Measurements from ENCODE around the gene KLHL22. TPM values are rescaled to one million over a fixed set of nuclear protein-coding genes. Genes with fewer than 3 reads are reported as not detected.
"Not testable (repeated sequence)": the region's sequence is repeated elsewhere in the genome, so short reads cannot be mapped to it uniquely, and the experiment has no call there.

Gene KLHL22
- total RNA-seq, 6 donors from 2014 or later, result 17.5 to 48.2 (median 22.7) TPM

- H3K27ac ChIP-seq, result no peak overlapping the region
- no peaks in the 10 kb centered on the region for H3K27me3 ChIP-seq
- WGBS, 2 donors, result 75 to 82% methylated on average over 3 of the region's 3 CpGs
- TF ChIP-seq EP300 (IDR thresholded peaks at IDR 0.05) (no peak), POLR2A (IDR thresholded peaks at IDR 0.05) (no peak), POLR2AphosphoS5 (IDR thresholded peaks at IDR 0.05) (no peak), CTCF (IDR thresholded peaks at IDR 0.05) (no peak)
- H3K36me3 ChIP-seq, result no peaks in the 10 kb centered on the region
- no peak overlapping the region for H3K4me3 ChIP-seq
- H3K9me3 ChIP-seq, result no peaks in the 10 kb centered on the region
- peaks cover 0 to 11% (median 4%) of the 10 kb centered on the region in 4 donors for H3K4me1 ChIP-seq
- ATAC-seq (ENCODE audit: low FRiP score in 2 of 2) (no peak), DNase-seq (no peak)
Observed at GRCh38 chr22:20414450-20414849, 81.1 kb downstream of the KLHL22 start.

GRCh38 chr22:20414059-20414440, 81.5 kb downstream of the KLHL22 start:
- no peak for TF ChIP-seq POLR2A (IDR thresholded peaks at IDR 0.05)
- no peak for TF ChIP-seq POLR2AphosphoS5 (IDR thresholded peaks at IDR 0.05)
- TF ChIP-seq EP300 (IDR thresholded peaks at IDR 0.05), result no peak
- TF ChIP-seq CTCF (IDR thresholded peaks at IDR 0.05), result no peak
- Histone ChIP-seq H3K27ac (no peak overlapping the region), H3K36me3 (no peaks in the 10 kb centered on the region), H3K9me3 (no peaks in the 10 kb centered on the region), H3K4me1 (peaks cover 0 to 11% (median 4%) of the 10 kb centered on the region in 4 donors), H3K4me3 (no peak overlapping the region), H3K27me3 (no peaks in the 10 kb centered on the region)
- ATAC-seq (ENCODE audit: low FRiP score in 2 of 2) (no peak), DNase-seq (no peak)
- 87 to 91% methylated on average over 5 of the region's 5 CpGs for WGBS, 2 donors

DNA sequence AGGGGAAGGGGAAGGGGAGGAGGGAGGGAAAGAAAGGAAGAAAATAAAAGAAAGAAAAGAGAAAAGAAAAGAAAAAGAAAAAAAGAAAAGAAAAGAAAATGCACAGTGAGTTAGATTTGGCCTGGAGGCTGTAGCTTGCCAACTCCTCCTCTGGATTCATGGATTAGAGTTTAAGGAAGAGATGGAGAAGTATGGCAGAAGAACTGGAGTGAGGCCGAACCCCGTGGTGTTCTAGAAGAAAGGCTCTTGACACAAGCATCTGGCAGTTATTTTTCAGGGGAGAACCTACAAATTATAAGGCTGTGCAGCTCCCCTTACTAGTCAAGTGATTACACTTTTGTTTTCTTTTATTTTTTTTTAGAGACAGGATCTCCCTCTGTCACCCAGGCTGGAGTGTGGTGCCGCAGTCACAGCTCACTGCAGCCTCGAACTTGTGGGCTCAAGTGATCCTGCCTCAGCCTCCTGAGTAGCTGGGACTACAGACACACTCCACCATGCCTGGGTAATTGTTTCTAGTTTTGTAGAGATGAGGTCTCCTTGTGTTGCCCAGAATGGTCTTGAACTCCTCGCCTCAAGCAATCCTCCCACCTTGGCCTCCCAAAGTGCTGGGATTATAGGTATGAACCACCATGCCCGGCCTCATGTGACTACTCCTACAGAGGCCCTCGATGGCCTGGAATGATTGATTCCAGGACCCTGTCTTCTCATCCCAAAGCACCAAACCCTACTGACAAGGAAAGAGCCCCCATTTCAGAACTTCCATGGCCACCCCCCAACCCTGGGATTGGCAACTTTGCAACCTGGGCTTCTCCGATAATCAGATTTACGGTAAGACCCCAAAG, 82.2 kb downstream of the KLHL22 start:
- H3K9me3 ChIP-seq, result no peaks in the 10 kb centered on the region
- H3K27me3 ChIP-seq, result no peaks in the 10 kb centered on the region
- 90 to 91% methylated on average over 9 of the region's 9 CpGs for WGBS, 2 donors
- H3K36me3 ChIP-seq, result no peaks in the 10 kb centered on the region
- TF ChIP-seq POLR2AphosphoS5 (IDR thresholded peaks at IDR 0.05) (no peak), EP300 (IDR thresholded peaks at IDR 0.05) (no peak), POLR2A (IDR thresholded peaks at IDR 0.05) (no peak), CTCF (IDR thresholded peaks at IDR 0.05) (no peak)
- no peak overlapping the region for H3K27ac ChIP-seq
- peaks cover 0 to 8% (median 2%) of the 10 kb centered on the region in 4 donors for H3K4me1 ChIP-seq
- ATAC-seq (ENCODE audit: low FRiP score in 2 of 2) (no peak), DNase-seq (no peak)
- no peak overlapping the region for H3K4me3 ChIP-seq

DNA sequence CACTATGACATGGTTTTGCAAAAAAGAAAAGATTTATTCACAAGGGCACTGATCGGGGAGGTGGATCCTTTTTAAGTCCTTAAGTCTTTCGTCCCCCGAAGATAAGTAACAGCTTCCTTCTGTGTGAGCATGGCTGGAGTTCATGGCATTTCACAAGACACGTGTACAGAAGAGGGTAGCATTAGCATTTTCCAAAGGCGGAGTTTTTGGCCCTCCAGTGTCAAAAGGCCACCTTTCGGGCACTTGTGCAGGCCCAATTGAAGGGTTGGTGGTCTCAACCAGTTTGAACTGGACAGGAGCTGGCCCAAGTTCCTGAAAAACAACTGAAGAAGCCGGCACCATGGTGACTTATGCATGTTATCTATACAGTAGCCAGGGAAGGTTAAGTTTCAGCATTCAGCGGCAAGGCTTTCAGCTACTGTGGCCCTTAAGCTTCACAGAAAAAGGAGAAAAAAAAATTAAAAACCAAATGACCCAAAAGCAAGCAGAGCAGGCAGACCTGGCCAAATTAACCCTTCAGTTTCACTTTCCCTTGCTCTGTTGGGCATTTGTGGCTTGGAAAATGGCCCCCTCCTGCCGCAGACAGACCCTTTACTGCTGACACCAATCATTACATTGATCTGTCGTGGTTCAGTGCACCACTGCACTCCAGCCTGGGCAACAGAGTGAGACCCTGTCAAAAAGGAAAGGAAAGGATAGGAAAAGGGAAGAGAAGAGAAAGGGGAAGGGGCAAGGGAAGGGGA, 83.0 kb downstream of the KLHL22 start:
- peaks cover 0 to under 1% (median 0%) of the 10 kb centered on the region in 4 donors for H3K4me1 ChIP-seq
- H3K4me3 ChIP-seq, result no peak overlapping the region
- H3K36me3 ChIP-seq, result peaks cover 0 to 3% (median 0%) of the 10 kb centered on the region in 4 donors
- H3K9me3 ChIP-seq, result no peaks in the 10 kb centered on the region
- 57 to 63% methylated on average over 10 of the region's 10 CpGs for WGBS, 2 donors
- H3K27me3 ChIP-seq, result no peaks in the 10 kb centered on the region
- ATAC-seq (ENCODE audit: low FRiP score in 2 of 2) (no peak), DNase-seq (no peak)
- H3K27ac ChIP-seq, result no peak overlapping the region
- TF ChIP-seq CTCF (IDR thresholded peaks at IDR 0.05) (no peak), POLR2A (IDR thresholded peaks at IDR 0.05) (no peak), EP300 (IDR thresholded peaks at IDR 0.05) (no peak), POLR2AphosphoS5 (IDR thresholded peaks at IDR 0.05) (no peak)

GRCh38 chr22:20409385-20409784, 86.2 kb downstream of the KLHL22 start:
- H3K9me3 ChIP-seq; H3K4me3 ChIP-seq; H3K4me1 ChIP-seq; ATAC-seq (ENCODE audit: low FRiP score in 2 of 2); H3K27ac ChIP-seq; DNase-seq; H3K27me3 ChIP-seq: not testable (repeated sequence)
- 94 to 95% methylated on average over 3 of the region's 3 CpGs for WGBS, 2 donors
- peaks cover 5 to 29% (median 19%) of the 10 kb centered on the region in 4 donors for H3K36me3 ChIP-seq
